Middle frontal gyrus (tissue), 1 donor: ENCODE results near the gene EFS.
A peak's percentile ranks its signal among the peaks of the same experiment; 100 is the strongest.

Experiments
- DNase-seq: peaks from one replicate; pipeline ENCODE4 v3.0.0-alpha.2; 2015; ENCODE audit warnings: low spot score; ENCODE audit errors: extremely low spot score

The EFS gene

GRCh38 chr14:23379366-23380196 is 14.6 kb upstream of the EFS start:
- DNase-seq, result no peak

- DNase-seq, result no peak
Observed at GRCh38 chr14:23378612-23379220, 13.7 kb upstream of the EFS start.

GRCh38 chr14:23377573-23378563 is 12.9 kb upstream of the EFS start:
- DNase-seq, result no peak

- no peak for DNase-seq
Observed at GRCh38 chr14:23377198-23377550, 12.2 kb upstream of the EFS start.

- peak; percentile 77 for DNase-seq
Observed at GRCh38 chr14:23376482-23377197, 11.7 kb upstream of the EFS start, which contains the start of gene CMTM5. Gene CMTM5, plus strand, starts transcription at chr14:23377046. Its CDS starts 206 bp downstream, at chr14:23377252.

- no peak for DNase-seq
Observed at GRCh38 chr14:23375527-23376251, 10.7 kb upstream of the EFS start.

GRCh38 chr14:23373041-23373440 is 8.1 kb upstream of the EFS start:
- DNase-seq, result no peak

- DNase-seq, result no peak
Observed at GRCh38 chr14:23372509-23372908, 7.5 kb upstream of the EFS start, which contains the start of gene IL25. Gene IL25, plus strand, starts transcription at chr14:23372809.

- DNase-seq, result no peak
Observed at GRCh38 chr14:23371865-23372264, 6.9 kb upstream of the EFS start.

- no peak for DNase-seq
Observed at GRCh38 chr14:23370221-23370620, 5.2 kb upstream of the EFS start.

GRCh38 chr14:23366426-23366921 is 1.5 kb upstream of the EFS start:
- DNase-seq, result no peak

- DNase-seq, result no peak
Observed at GRCh38 chr14:23365732-23366425, 907 bp upstream of the EFS start.

GRCh38 chr14:23364164-23365035 is 572 bp downstream of the EFS start:
- DNase-seq, result peak; percentile 41

- DNase-seq, result no peak
Observed at GRCh38 chr14:23362200-23362599, 2.8 kb downstream of the EFS start.

GRCh38 chr14:23361763-23362162 is 3.2 kb downstream of the EFS start:
- no peak for DNase-seq

- no peak for DNase-seq
Observed at GRCh38 chr14:23361320-23361719, 3.7 kb downstream of the EFS start.

GRCh38 chr14:23360496-23360895 is 4.5 kb downstream of the EFS start:
- DNase-seq, result no peak

- no peak for DNase-seq
Observed at GRCh38 chr14:23359722-23360447, 5.1 kb downstream of the EFS start.
